Ishikawa (cell line): ENCODE results near the gene NANOS3.

Experiments used
- CEBPB ChIP-seq: IDR thresholded peaks from 2 replicates; pipeline ENCODE4 v1.6.1; 2012
- EGR1 ChIP-seq: IDR thresholded peaks from 2 replicates; pipeline ENCODE4 v1.6.1; 2012
- EP300 ChIP-seq: IDR thresholded peaks from 2 replicates; pipeline ENCODE4 v1.6.1; 2012; ENCODE audit warnings: borderline replicate concordance
- RAD21 ChIP-seq: IDR thresholded peaks from 2 replicates; pipeline ENCODE4 v1.6.1; 2012; ENCODE audit warnings: low read depth
- TAF1 ChIP-seq: IDR thresholded peaks from 2 replicates; pipeline ENCODE4 v1.6.1; 2012; ENCODE audit warnings: low read depth, mild to moderate bottlenecking
- TCF12 ChIP-seq: IDR thresholded peaks from 2 replicates; pipeline ENCODE4 v1.6.1; 2012; ENCODE audit warnings: low read depth
- TF ChIP-seq, protein P1 (sequence below): IDR thresholded peaks from 2 replicates; pipeline ENCODE4 v1.6.1; 2012
- TF ChIP-seq, protein P2 (sequence below): IDR thresholded peaks from 2 replicates; pipeline ENCODE4 v1.6.1; 2012; ENCODE audit warnings: low read depth, mild to moderate bottlenecking
- TF ChIP-seq, protein P3 (sequence below): IDR thresholded peaks from 2 replicates; pipeline ENCODE4 v1.6.1; 2012

DNA sequence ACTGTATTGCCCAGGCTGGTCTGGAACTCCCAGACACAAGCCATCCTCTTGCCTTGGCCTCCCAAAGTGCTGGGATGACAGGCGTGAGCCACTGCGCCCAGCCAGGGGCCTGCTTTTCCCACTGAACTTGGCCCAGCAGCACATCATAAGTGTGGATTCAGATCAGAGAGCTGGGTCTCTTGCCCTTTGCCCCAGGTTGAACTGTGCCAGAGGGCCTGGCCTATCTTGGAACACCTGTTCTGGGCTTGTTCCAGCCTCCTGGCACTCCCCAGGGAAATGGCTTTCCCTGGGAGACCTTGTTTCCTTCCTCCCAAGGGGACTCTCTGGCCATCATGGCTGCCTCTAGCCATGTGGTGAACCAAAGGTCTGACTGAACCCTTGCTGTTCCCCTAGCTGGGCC is 32.5 kb downstream of the NANOS3 start:
- no peak for TF ChIP-seq EP300
- TF ChIP-seq CEBPB, result no peak
- no peak for TF ChIP-seq TAF1
- TF ChIP-seq, protein P1, sequence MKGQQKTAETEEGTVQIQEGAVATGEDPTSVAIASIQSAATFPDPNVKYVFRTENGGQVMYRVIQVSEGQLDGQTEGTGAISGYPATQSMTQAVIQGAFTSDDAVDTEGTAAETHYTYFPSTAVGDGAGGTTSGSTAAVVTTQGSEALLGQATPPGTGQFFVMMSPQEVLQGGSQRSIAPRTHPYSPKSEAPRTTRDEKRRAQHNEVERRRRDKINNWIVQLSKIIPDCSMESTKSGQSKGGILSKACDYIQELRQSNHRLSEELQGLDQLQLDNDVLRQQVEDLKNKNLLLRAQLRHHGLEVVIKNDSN, result no peak
- TF ChIP-seq, protein P2, sequence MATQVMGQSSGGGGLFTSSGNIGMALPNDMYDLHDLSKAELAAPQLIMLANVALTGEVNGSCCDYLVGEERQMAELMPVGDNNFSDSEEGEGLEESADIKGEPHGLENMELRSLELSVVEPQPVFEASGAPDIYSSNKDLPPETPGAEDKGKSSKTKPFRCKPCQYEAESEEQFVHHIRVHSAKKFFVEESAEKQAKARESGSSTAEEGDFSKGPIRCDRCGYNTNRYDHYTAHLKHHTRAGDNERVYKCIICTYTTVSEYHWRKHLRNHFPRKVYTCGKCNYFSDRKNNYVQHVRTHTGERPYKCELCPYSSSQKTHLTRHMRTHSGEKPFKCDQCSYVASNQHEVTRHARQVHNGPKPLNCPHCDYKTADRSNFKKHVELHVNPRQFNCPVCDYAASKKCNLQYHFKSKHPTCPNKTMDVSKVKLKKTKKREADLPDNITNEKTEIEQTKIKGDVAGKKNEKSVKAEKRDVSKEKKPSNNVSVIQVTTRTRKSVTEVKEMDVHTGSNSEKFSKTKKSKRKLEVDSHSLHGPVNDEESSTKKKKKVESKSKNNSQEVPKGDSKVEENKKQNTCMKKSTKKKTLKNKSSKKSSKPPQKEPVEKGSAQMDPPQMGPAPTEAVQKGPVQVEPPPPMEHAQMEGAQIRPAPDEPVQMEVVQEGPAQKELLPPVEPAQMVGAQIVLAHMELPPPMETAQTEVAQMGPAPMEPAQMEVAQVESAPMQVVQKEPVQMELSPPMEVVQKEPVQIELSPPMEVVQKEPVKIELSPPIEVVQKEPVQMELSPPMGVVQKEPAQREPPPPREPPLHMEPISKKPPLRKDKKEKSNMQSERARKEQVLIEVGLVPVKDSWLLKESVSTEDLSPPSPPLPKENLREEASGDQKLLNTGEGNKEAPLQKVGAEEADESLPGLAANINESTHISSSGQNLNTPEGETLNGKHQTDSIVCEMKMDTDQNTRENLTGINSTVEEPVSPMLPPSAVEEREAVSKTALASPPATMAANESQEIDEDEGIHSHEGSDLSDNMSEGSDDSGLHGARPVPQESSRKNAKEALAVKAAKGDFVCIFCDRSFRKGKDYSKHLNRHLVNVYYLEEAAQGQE, result no peak
- TF ChIP-seq, protein P3, sequence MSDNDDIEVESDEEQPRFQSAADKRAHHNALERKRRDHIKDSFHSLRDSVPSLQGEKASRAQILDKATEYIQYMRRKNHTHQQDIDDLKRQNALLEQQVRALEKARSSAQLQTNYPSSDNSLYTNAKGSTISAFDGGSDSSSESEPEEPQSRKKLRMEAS, result no peak
- TF ChIP-seq RAD21, result no peak
- no peak for TF ChIP-seq TCF12
- TF ChIP-seq EGR1, result no peak
